BJ (cell line): ENCODE data around the gene PITPNM2. TPM values are rescaled to one million over a fixed set of nuclear protein-coding genes. Genes with fewer than 3 reads are reported as not detected.
A peak's percentile ranks its signal among the peaks of the same experiment; 100 is the strongest.

Experiments used
- CTCF ChIA-PET: fragments of 350-600 bp; formaldehyde crosslinking; extraction: SDS; loops from one replicate; lab custom pipeline; 2021; ENCODE audit warnings: antibody characterized with exemption, inconsistent platforms; lab: Yijun Ruan, JAX
- POLR2A ChIA-PET: fragments of 300-600 bp; sonication (Branson Sonifier 250); formaldehyde crosslinking; extraction: SDS; loops from one replicate; lab custom pipeline; 2021; ENCODE audit warnings: antibody characterized with exemption; lab: Charles Lee
- DNase-seq: peaks from one replicate; pipeline ENCODE4 v3.0.0-alpha.2; 2011; ENCODE audit warnings: low read depth
- H3K27me3 ChIP-seq: 2 replicates; pipeline ENCODE4 v1.6.0; 2011; ENCODE audit warnings: low read length; ENCODE audit not compliant: control insufficient read depth, insufficient read depth
- H3K36me3 ChIP-seq: 2 replicates; pipeline ENCODE4 v1.5.1; 2011; ENCODE audit warnings: low read length; ENCODE audit not compliant: control insufficient read depth, insufficient read depth
- H3K4me3 ChIP-seq: 2 replicates; pipeline ENCODE4 v1.5.1; 2011; ENCODE audit warnings: low read depth, mild to moderate bottlenecking, control low read depth, low read length
- polyA plus RNA-seq: library from polyadenylated mRNA; depleted of rRNA; stranded (reverse); fragments of >200 nt; gene quantifications from 2 replicates; pipeline ENCODE4 v1.2.3, GENCODE V29; 2011
- TF ChIP-seq, protein P1 (sequence below): IDR thresholded peaks from 2 replicates; pipeline ENCODE4 v1.5.1; 2011; ENCODE audit warnings: low read depth, mild to moderate bottlenecking, control low read depth, inconsistent platforms, low read length, moderate library complexity; ENCODE audit not compliant: insufficient read depth

The PITPNM2 gene
- polyA plus RNA-seq, 1 experiment = 1.3 TPM

DNA sequence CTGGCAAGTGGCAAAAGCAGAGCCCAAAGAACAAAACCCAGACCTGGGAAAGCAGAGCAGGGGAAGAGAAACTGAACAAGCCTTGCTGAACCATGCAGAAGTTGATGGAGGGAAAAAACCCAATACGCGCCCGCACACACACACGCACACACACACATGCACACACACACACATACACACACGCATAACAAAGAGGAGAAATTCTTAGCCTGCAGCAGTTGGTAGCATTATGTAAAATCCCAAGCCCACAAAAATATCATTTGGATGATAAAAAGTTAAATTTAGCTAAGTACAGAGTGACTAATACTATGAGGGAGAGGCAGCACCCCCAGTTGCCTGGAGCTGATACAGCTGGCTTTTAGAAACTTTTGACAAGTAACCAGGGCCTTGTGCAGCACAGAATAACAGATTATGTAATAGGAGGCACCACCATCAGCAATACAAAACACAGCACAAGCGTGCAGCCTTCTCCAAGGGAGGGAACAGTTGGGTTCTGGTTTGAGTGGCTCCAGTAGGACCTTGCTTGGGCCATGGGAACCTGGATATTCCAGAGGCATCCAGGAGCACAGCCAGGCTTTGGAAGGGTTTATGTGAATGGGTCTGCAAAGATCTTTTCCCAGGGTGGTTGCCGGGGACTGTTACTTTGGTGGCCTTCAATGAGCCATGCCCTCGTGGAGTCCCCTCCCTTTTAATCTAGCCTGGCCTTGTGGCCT, 35.3 kb downstream of the PITPNM2 start:
- POLR2A ChIA-PET = no interaction called here
- peaks cover 7% of the 10 kb centered on the region for H3K27me3 ChIP-seq
- TF ChIP-seq, protein P1, sequence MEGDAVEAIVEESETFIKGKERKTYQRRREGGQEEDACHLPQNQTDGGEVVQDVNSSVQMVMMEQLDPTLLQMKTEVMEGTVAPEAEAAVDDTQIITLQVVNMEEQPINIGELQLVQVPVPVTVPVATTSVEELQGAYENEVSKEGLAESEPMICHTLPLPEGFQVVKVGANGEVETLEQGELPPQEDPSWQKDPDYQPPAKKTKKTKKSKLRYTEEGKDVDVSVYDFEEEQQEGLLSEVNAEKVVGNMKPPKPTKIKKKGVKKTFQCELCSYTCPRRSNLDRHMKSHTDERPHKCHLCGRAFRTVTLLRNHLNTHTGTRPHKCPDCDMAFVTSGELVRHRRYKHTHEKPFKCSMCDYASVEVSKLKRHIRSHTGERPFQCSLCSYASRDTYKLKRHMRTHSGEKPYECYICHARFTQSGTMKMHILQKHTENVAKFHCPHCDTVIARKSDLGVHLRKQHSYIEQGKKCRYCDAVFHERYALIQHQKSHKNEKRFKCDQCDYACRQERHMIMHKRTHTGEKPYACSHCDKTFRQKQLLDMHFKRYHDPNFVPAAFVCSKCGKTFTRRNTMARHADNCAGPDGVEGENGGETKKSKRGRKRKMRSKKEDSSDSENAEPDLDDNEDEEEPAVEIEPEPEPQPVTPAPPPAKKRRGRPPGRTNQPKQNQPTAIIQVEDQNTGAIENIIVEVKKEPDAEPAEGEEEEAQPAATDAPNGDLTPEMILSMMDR = no peak
- CTCF ChIA-PET = interaction anchor here (0.6 to 2.0 kb wide), 4 partner anchors 10 to 77 kb away, joined by 3 to 7 read pairs (median 3); no protein-coding TSS in a partner anchor
- DNase-seq = peak; percentile 89
- no peaks in the 10 kb centered on the region for H3K36me3 ChIP-seq
- no peak overlapping the region for H3K4me3 ChIP-seq

DNA sequence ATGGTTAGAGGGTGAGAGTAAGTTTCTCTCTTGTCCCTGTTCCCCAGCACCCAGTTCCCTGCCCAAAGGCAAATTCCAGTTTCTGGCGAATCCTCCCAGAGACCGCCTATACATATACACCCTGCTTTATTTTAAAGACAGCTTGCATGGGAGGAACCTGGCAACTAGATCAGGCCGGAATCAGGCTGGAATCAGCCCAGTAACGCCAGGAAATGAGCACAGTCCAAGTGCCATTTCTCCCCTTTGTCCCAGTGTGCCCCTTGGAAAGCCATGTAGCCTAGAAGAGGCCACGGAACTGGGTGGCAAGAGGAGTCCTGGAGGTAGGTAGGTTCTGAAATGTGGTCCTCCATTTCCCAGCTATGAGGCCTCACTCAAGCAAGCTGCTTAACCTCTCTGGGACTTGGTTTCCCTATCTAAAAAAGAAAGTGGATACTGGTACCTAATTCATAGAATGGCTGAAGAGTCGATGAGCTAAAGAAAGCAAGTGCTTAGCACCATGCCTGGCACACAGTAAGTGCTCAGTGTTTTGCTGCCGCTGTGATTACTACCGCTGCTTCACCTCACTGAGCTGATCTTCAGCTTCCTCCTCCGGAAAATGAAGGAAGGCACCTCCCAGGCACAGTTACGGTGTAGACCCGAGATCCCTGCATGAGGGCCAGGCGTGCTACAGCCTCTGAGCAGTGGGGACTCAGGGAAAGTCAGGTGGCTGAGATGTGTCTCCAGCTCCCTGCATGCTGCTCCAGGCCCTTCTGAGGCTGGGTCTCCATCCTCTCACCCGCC, 36.4 kb downstream of the PITPNM2 start:
- Histone ChIP-seq H3K27me3 (peaks cover 9% of the 10 kb centered on the region), H3K4me3 (no peak overlapping the region), H3K36me3 (no peaks in the 10 kb centered on the region)
- no peak for DNase-seq
- TF ChIP-seq, protein P1 = no peak
- CTCF ChIA-PET = interaction anchor here (0.8 to 2.0 kb wide), 2 partner anchors 34 to 71 kb away, joined by 3 to 7 read pairs; no protein-coding TSS in a partner anchor
- POLR2A ChIA-PET = no interaction called here

DNA sequence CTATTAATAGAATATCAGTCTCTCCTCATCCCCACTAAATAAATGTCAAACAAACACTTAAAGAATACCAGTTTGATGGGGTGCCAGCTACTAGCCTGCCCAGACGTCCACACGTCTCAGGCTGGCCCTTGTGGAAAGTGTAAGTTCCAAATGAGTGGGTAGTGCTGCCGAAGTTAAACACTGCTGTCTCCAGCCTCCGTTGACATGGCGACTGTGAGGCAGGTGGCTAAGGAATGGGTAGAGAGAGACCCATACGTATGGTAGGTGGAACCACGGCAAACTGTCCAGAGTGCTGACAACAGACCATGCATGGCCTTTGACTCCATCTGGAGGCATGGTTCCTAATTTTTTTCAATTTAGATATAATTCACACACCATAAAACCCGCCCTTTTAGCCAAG, 37.9 kb downstream of the PITPNM2 start:
- TF ChIP-seq, protein P1 = no peak
- Histone ChIP-seq H3K27me3 (peaks cover 9% of the 10 kb centered on the region), H3K4me3 (no peak overlapping the region), H3K36me3 (no peaks in the 10 kb centered on the region)
- DNase-seq = no peak
- ChIA-PET POLR2A (no interaction called here), CTCF (no interaction called here)

DNA sequence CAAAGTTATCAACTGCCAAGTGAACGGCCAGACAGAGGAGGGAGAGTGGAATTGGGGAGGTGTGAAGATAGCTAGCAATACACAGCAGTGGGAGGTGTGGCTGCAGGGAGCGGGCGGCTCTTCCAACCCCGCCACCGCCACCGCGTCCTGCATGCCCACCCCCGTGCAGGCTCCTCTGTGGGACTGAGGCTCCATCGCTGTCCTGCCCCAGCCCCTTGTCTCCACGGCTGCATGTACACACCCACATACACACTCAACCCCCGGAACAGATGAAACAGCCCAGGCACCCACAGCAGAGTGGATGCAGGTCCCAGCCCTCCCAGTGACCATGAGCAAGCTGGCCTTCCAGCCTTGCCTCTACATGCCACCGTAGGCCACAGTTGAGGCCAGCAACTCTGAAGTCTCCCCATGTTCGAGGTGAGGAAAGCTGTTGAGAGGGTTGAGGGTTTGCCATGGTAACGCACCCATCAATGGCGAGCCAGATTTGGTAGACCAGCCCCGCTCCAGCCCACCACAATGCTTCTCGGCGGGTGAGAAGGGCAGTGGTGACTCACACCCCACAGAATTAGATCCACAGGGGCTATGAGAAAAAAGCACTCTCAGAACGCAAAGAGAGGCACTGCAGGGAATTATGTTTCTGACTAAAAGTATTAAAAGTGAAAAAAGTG, 39.3 kb downstream of the PITPNM2 start:
- DNase-seq = no peak
- TF ChIP-seq, protein P1 = no peak
- Histone ChIP-seq H3K27me3 (peaks cover 9% of the 10 kb centered on the region), H3K36me3 (no peaks in the 10 kb centered on the region), H3K4me3 (no peak overlapping the region)
- CTCF ChIA-PET = interaction anchor here (1.0 kb wide), 1 partner anchor 38 kb away, joined by 3 read pairs; no protein-coding TSS in a partner anchor
- POLR2A ChIA-PET = no interaction called here
